HG02759 (cell line): ENCODE results near the gene ISCU.
A peak's percentile ranks its signal among the peaks of the same experiment; 100 is the strongest.
"Not testable (repeated sequence)": the region's sequence is repeated elsewhere in the genome, so short reads cannot be mapped to it uniquely, and the experiment has no call there.

Experiments
- ATAC-seq: cut with Tn5 transposase; IDR thresholded peaks from one replicate; pipeline ENCODE4 v1.9.1; 2021; ENCODE audit warnings: mild to moderate bottlenecking, moderate library complexity; ENCODE audit not compliant: unreplicated experiment

ISCU gene

GRCh38 chr12:108568338-108569154, 6.2 kb downstream of the ISCU start:
- peak; percentile 71 for ATAC-seq

- ATAC-seq = no peak
These were observed 8.6 kb downstream of the ISCU start for GRCh38 chr12:108570743-108571608.

GRCh38 chr12:108571609-108572165, 9.3 kb downstream of the ISCU start:
- no peak for ATAC-seq

- ATAC-seq = peak; percentile 36
These were observed 9.9 kb downstream of the ISCU start for GRCh38 chr12:108572166-108572790.

- no peak for ATAC-seq
These were observed 10.9 kb downstream of the ISCU start for GRCh38 chr12:108573317-108573716.

- ATAC-seq = not testable (repeated sequence)
These were observed 11.9 kb downstream of the ISCU start for GRCh38 chr12:108574276-108574675.

GRCh38 chr12:108575199-108575912, 13.0 kb downstream of the ISCU start:
- no peak for ATAC-seq

- no peak for ATAC-seq
These were observed 14.4 kb downstream of the ISCU start for GRCh38 chr12:108576660-108577234.

GRCh38 chr12:108577458-108577857, 15.1 kb downstream of the ISCU start:
- ATAC-seq = no peak

GRCh38 chr12:108578264-108578663, 15.9 kb downstream of the ISCU start:
- ATAC-seq = no peak

- no peak for ATAC-seq
These were observed 16.4 kb downstream of the ISCU start for GRCh38 chr12:108578813-108579212.

- no peak for ATAC-seq
These were observed 18.1 kb downstream of the ISCU start for GRCh38 chr12:108580531-108580930.

- no peak for ATAC-seq
These were observed 19.2 kb downstream of the ISCU start for GRCh38 chr12:108581311-108582227.

GRCh38 chr12:108582509-108582908, 20.1 kb downstream of the ISCU start:
- ATAC-seq = no peak

- no peak for ATAC-seq
These were observed 20.8 kb downstream of the ISCU start for GRCh38 chr12:108582978-108583770.

- no peak for ATAC-seq
These were observed 21.6 kb downstream of the ISCU start for GRCh38 chr12:108583991-108584390.

- ATAC-seq = no peak
These were observed 22.2 kb downstream of the ISCU start for GRCh38 chr12:108584456-108585065.

GRCh38 chr12:108585864-108586263, 23.5 kb downstream of the ISCU start:
- ATAC-seq = no peak
